Omental fat pad (tissue), 4 donors: ENCODE data around the gene CRLF1. TPM values are rescaled to one million over a fixed set of nuclear protein-coding genes. Genes with fewer than 3 reads are reported as not detected.
A peak's percentile ranks its signal among the peaks of the same experiment; 100 is the strongest.

Experiments used
- ATAC-seq: fragments of 150-250 bp; one replicate; pipeline ENCODE4 v1.9.1; 2016; ENCODE audit warnings: mild to moderate bottlenecking, moderate library complexity; ENCODE audit not compliant: low FRiP score
- DNase-seq: peaks from one replicate; pipeline ENCODE4 v3.0.0-alpha.2; 2019; ENCODE audit warnings: low spot score
- CTCF ChIP-seq, 3 donors: fragments of 450-650 bp; IDR thresholded peaks; one replicate each; pipeline ENCODE4 v1.5.1; 2016 to 2017; ENCODE audit warnings: antibody characterized with exemption in 3 of 3, mild to moderate bottlenecking in 3 of 3, moderate library complexity in 2 of 3
- total RNA-seq, 4 donors: library from RNA; depleted of rRNA; stranded (reverse); fragments of >200 nt; gene quantifications; one replicate each; pipeline ENCODE4 v1.1.0, GENCODE V29; 2016

The CRLF1 gene
- total RNA-seq, 4 donors from 2014 or later = 6.3 to 115 (median 10.9) TPM

GRCh38 chr19:18590273-18591272 is 16.0 kb downstream of the CRLF1 start:
- no peak for TF ChIP-seq CTCF (IDR thresholded peaks at IDR 0.05)
- DNase-seq = no peak
- ATAC-seq = no peak

GRCh38 chr19:18589380-18590272 is 17.0 kb downstream of the CRLF1 start:
- no peak for DNase-seq
- peak; percentile 47 for ATAC-seq
- TF ChIP-seq CTCF (IDR thresholded peaks at IDR 0.05) = no peak

- ATAC-seq (peak; percentile 85), DNase-seq (no peak)
- TF ChIP-seq CTCF (IDR thresholded peaks at IDR 0.05) = peak in 1 of 3 donors; percentile 67
Observed at GRCh38 chr19:18588611-18589379, 17.8 kb downstream of the CRLF1 start, which contains the start of gene REX1BD. Gene REX1BD, plus strand, starts transcription at chr19:18588798. Its CDS starts 4 bp downstream, at chr19:18588802.

- ATAC-seq (peak; percentile 10), DNase-seq (no peak)
- TF ChIP-seq CTCF (IDR thresholded peaks at IDR 0.05) = no peak
Observed at GRCh38 chr19:18587962-18588610, 18.5 kb downstream of the CRLF1 start.

- DNase-seq (no peak), ATAC-seq (no peak)
- TF ChIP-seq CTCF (IDR thresholded peaks at IDR 0.05) = no peak
Observed at GRCh38 chr19:18587561-18587960, 19.0 kb downstream of the CRLF1 start.

GRCh38 chr19:18586306-18586705 is 20.3 kb downstream of the CRLF1 start:
- no peak for ATAC-seq
- TF ChIP-seq CTCF (IDR thresholded peaks at IDR 0.05) = no peak
- DNase-seq = no peak
